Measurements from ENCODE around the gene DOP1A.

Gene DOP1A

GRCh38 chr6:83192871-83193746 is 125.6 kb downstream of the DOP1A start, which contains the start of the genes PGM3 and RWDD2A:
TSS of gene PGM3 (minus strand) at chr6:83193265. CDS start at chr6:83191012, 2,253 bp downstream.
TSS of gene RWDD2A (plus strand) at chr6:83193357. CDS start at chr6:83194452, 1,095 bp downstream.
- Histone ChIP-seq H3K23ac (ENCODE audit: low read depth, low read length, poor library complexity) (peak within 1 kb of the TSS; percentile 94), H3K27me3 (ENCODE audit: control insufficient read depth in 3 of 3, insufficient read depth in 3 of 3, low read depth in 1 of 3, low read length in 3 of 3) (no peaks in the 10 kb centered on the region), H3K4ac (ENCODE audit: low read length) (no peak within 1 kb of the TSS), H3K4me1 (ENCODE audit: control insufficient read depth in 2 of 2, insufficient read depth in 1 of 2, low read depth in 1 of 2, low read length in 2 of 2) (peaks cover 3 to 8% of the 10 kb centered on the region in 2 donors), H4K8ac (ENCODE audit: low read depth, low read length) (no peak within 1 kb of the TSS), H3K18ac (ENCODE audit: low read length) (peak within 1 kb of the TSS; percentile 95), H3K9me3 (replicated peaks in 1 of 2; ENCODE audit: control insufficient read depth in 2 of 2, insufficient read depth in 1 of 2, low read depth in 1 of 2, low read length in 2 of 2) (no peaks in the 10 kb centered on the region), H3K14ac (ENCODE audit: low read length) (peak within 1 kb of the TSS; percentile 60), H2AK5ac (ENCODE audit: low read depth, low read length) (no peak within 1 kb of the TSS), H3K4me2 (ENCODE audit: insufficient read depth, low read length, poor library complexity, severe bottlenecking) (peak within 1 kb of the TSS; percentile 68), H2BK5ac (ENCODE audit: low read length) (peak within 1 kb of the TSS; percentile 58), H3K4me3 (ENCODE audit: low read length in 2 of 2) (peak within 1 kb of the TSS; percentile 73 to 95), H2BK15ac (ENCODE audit: low read length) (no peak within 1 kb of the TSS), H4K91ac (ENCODE audit: low read depth, low read length, poor library complexity) (peak within 1 kb of the TSS; percentile 18), H2BK120ac (ENCODE audit: low read depth, low read length) (no peak within 1 kb of the TSS), H3K27ac (replicated peaks; ENCODE audit: low read length) (peak within 1 kb of the TSS; percentile 63), H2AFZ (ENCODE audit: low read length) (peak within 1 kb of the TSS; percentile 93), H3K79me1 (ENCODE audit: low read depth, low read length) (no peaks in the 10 kb centered on the region), H2BK12ac (ENCODE audit: low read length) (no peak within 1 kb of the TSS), H3K36me3 (replicated peaks in 1 of 2; ENCODE audit: control insufficient read depth in 2 of 2, insufficient read depth in 2 of 2, low read length in 2 of 2) (peaks cover 15 to 61% of the 10 kb centered on the region in 2 donors), H3K9ac (ENCODE audit: low read depth, low read length, poor library complexity) (peak within 1 kb of the TSS; percentile 88)
- peak; percentile 86 for DNase-seq (ENCODE audit: low spot score)
- no CpG with 5 or more reads among the region's 88 CpGs for WGBS, 2 donors (ENCODE audit: extremely low coverage in 2 of 2, insufficient read length in 2 of 2, insufficient replicate concordance in 1 of 2)

GRCh38 chr6:83193747-83194566 is 126.5 kb downstream of the DOP1A start:
- Histone ChIP-seq H3K4me1 (ENCODE audit: control insufficient read depth in 2 of 2, insufficient read depth in 1 of 2, low read depth in 1 of 2, low read length in 2 of 2) (peaks cover 3 to 8% of the 10 kb centered on the region in 2 donors), H3K9ac (ENCODE audit: low read depth, low read length, poor library complexity) (peak overlapping the region; percentile 67), H4K91ac (ENCODE audit: low read depth, low read length, poor library complexity) (no peak overlapping the region), H3K9me3 (replicated peaks in 1 of 2; ENCODE audit: control insufficient read depth in 2 of 2, insufficient read depth in 1 of 2, low read depth in 1 of 2, low read length in 2 of 2) (no peaks in the 10 kb centered on the region), H2BK5ac (ENCODE audit: low read length) (no peak overlapping the region), H3K4me2 (ENCODE audit: insufficient read depth, low read length, poor library complexity, severe bottlenecking) (peak overlapping the region; percentile 68), H3K79me1 (ENCODE audit: low read depth, low read length) (no peaks in the 10 kb centered on the region), H4K8ac (ENCODE audit: low read depth, low read length) (no peak overlapping the region), H2BK15ac (ENCODE audit: low read length) (no peak overlapping the region), H3K36me3 (replicated peaks in 1 of 2; ENCODE audit: control insufficient read depth in 2 of 2, insufficient read depth in 2 of 2, low read length in 2 of 2) (peaks cover 11 to 53% of the 10 kb centered on the region in 2 donors), H2BK12ac (ENCODE audit: low read length) (no peak overlapping the region), H3K14ac (ENCODE audit: low read length) (no peak overlapping the region), H3K27ac (replicated peaks; ENCODE audit: low read length) (peak overlapping the region; percentile 63), H2AK5ac (ENCODE audit: low read depth, low read length) (no peak overlapping the region), H3K4me3 (ENCODE audit: low read length in 2 of 2) (peak overlapping the region; percentile 73 to 95), H2BK120ac (ENCODE audit: low read depth, low read length) (no peak overlapping the region), H3K23ac (ENCODE audit: low read depth, low read length, poor library complexity) (peak overlapping the region; percentile 31), H3K4ac (ENCODE audit: low read length) (no peak overlapping the region), H3K18ac (ENCODE audit: low read length) (peak overlapping the region; percentile 81), H3K27me3 (ENCODE audit: control insufficient read depth in 3 of 3, insufficient read depth in 3 of 3, low read depth in 1 of 3, low read length in 3 of 3) (no peaks in the 10 kb centered on the region), H2AFZ (ENCODE audit: low read length) (peak overlapping the region; percentile 93)
- peak; percentile 67 for DNase-seq (ENCODE audit: low spot score)
- WGBS, 2 donors (ENCODE audit: extremely low coverage in 2 of 2, insufficient read length in 2 of 2, insufficient replicate concordance in 1 of 2) = no CpG with 5 or more reads among the region's 44 CpGs

GRCh38 chr6:83198486-83199172 is 131.2 kb downstream of the DOP1A start:
- no CpG with 5 or more reads among the region's 4 CpGs for WGBS, 2 donors (ENCODE audit: extremely low coverage in 2 of 2, insufficient read length in 2 of 2, insufficient replicate concordance in 1 of 2)
- DNase-seq (ENCODE audit: low spot score) = no peak

More at GRCh38 chr6:83198486-83199172, 131.2 kb downstream of the DOP1A start:
- H3K36me3 ChIP-seq (replicated peaks in 1 of 2; ENCODE audit: control insufficient read depth in 2 of 2, insufficient read depth in 2 of 2, low read length in 2 of 2) = peaks cover 6 to 32% of the 10 kb centered on the region in 2 donors
- H2AFZ ChIP-seq (ENCODE audit: low read length) = no peak overlapping the region
- no peak overlapping the region for H3K9ac ChIP-seq (ENCODE audit: low read depth, low read length, poor library complexity)
- H3K4ac ChIP-seq (ENCODE audit: low read length) = no peak overlapping the region
- H2BK15ac ChIP-seq (ENCODE audit: low read length) = no peak overlapping the region
- no peak overlapping the region for H3K27ac ChIP-seq (replicated peaks; ENCODE audit: low read length)
- no peaks in the 10 kb centered on the region for H3K79me1 ChIP-seq (ENCODE audit: low read depth, low read length)
- H3K27me3 ChIP-seq (ENCODE audit: control insufficient read depth in 3 of 3, insufficient read depth in 3 of 3, low read depth in 1 of 3, low read length in 3 of 3) = no peaks in the 10 kb centered on the region
- no peak overlapping the region for H3K23ac ChIP-seq (ENCODE audit: low read depth, low read length, poor library complexity)
- no peak overlapping the region for H3K18ac ChIP-seq (ENCODE audit: low read length)
- H2AK5ac ChIP-seq (ENCODE audit: low read depth, low read length) = no peak overlapping the region
- H3K4me3 ChIP-seq (ENCODE audit: low read length in 2 of 2) = no peak overlapping the region
- no peak overlapping the region for H4K91ac ChIP-seq (ENCODE audit: low read depth, low read length, poor library complexity)
- no peak overlapping the region for H2BK5ac ChIP-seq (ENCODE audit: low read length)
- H2BK12ac ChIP-seq (ENCODE audit: low read length) = no peak overlapping the region
- H3K9me3 ChIP-seq (replicated peaks in 1 of 2; ENCODE audit: control insufficient read depth in 2 of 2, insufficient read depth in 1 of 2, low read depth in 1 of 2, low read length in 2 of 2) = no peaks in the 10 kb centered on the region
- H2BK120ac ChIP-seq (ENCODE audit: low read depth, low read length) = no peak overlapping the region
- H3K14ac ChIP-seq (ENCODE audit: low read length) = no peak overlapping the region
- peaks cover 2 to 5% of the 10 kb centered on the region in 2 donors for H3K4me1 ChIP-seq (ENCODE audit: control insufficient read depth in 2 of 2, insufficient read depth in 1 of 2, low read depth in 1 of 2, low read length in 2 of 2)
- no peak overlapping the region for H3K4me2 ChIP-seq (ENCODE audit: insufficient read depth, low read length, poor library complexity, severe bottlenecking)
- no peak overlapping the region for H4K8ac ChIP-seq (ENCODE audit: low read depth, low read length)

All from neuronal stem cell (in vitro differentiated cells).